Fibroblast of villous mesenchyme (primary cell): ENCODE results near the gene GABRB1. TPM values are rescaled to one million over a fixed set of nuclear protein-coding genes. Genes with fewer than 3 reads are reported as not detected.

ENCODE experiments used
- DNase-seq: peaks from one replicate; pipeline ENCODE4 v3.0.0-alpha.2; 2010; ENCODE audit warnings: low read depth
- H3K4me3 ChIP-seq: 2 replicates; pipeline ENCODE4 v1.5.1; 2011; ENCODE audit warnings: low read depth, mild to moderate bottlenecking, low read length
- total RNA-seq: library from RNA; depleted of rRNA; stranded (reverse); fragments of >200 nt; gene quantifications from 2 replicates; pipeline ENCODE4 v1.2.3, GENCODE V29; 2012
- TF ChIP-seq, protein P1 (sequence below): IDR thresholded peaks from 2 replicates; pipeline ENCODE4 v1.5.1; 2012; ENCODE audit warnings: low read depth, mild to moderate bottlenecking, low read length; ENCODE audit not compliant: insufficient read depth

Gene GABRB1
- total RNA-seq, 1 donor = not detected

DNA sequence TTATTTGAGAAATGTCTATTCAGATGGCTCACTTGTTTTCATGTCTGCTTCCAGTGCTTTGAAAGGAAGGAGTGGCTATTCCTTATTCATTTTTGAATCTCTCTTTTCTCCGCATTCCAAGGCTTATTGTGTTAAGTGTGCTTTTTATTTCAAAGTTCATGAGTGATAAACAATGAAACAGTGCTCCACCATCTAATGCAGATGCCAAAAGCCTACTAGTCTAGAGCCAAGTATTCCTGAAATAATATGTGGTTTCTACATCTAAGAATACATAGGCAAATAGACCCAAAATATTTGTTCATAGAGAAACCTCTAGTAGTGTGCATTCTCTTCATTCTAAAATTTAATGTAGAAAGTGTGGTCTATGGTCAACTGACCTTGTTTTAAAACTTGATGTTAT is 187.3 kb downstream of the GABRB1 start:
- DNase-seq = no peak
- no peak overlapping the region for H3K4me3 ChIP-seq
- TF ChIP-seq, protein P1, sequence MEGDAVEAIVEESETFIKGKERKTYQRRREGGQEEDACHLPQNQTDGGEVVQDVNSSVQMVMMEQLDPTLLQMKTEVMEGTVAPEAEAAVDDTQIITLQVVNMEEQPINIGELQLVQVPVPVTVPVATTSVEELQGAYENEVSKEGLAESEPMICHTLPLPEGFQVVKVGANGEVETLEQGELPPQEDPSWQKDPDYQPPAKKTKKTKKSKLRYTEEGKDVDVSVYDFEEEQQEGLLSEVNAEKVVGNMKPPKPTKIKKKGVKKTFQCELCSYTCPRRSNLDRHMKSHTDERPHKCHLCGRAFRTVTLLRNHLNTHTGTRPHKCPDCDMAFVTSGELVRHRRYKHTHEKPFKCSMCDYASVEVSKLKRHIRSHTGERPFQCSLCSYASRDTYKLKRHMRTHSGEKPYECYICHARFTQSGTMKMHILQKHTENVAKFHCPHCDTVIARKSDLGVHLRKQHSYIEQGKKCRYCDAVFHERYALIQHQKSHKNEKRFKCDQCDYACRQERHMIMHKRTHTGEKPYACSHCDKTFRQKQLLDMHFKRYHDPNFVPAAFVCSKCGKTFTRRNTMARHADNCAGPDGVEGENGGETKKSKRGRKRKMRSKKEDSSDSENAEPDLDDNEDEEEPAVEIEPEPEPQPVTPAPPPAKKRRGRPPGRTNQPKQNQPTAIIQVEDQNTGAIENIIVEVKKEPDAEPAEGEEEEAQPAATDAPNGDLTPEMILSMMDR = no peak

DNA sequence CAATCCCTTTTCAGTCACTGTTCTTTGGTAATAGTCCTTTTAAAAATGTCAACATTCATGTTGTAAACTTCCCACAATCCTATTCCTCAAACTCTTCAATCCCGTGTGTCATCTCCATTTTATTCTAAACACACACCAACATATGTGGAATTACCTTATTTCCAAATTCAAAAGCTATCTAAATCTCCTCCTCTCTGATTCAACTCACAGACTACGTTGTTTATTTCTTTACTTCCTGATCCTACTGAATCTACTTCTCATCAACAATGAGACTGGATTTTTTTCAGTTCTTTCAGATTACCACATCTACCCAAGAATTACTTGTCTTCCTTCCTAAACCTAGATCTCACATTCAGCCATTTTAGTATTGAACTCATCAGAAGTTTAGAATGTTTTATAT is 188.2 kb downstream of the GABRB1 start:
- TF ChIP-seq, protein P1 = no peak
- DNase-seq = peak; percentile 18
- no peak overlapping the region for H3K4me3 ChIP-seq

DNA sequence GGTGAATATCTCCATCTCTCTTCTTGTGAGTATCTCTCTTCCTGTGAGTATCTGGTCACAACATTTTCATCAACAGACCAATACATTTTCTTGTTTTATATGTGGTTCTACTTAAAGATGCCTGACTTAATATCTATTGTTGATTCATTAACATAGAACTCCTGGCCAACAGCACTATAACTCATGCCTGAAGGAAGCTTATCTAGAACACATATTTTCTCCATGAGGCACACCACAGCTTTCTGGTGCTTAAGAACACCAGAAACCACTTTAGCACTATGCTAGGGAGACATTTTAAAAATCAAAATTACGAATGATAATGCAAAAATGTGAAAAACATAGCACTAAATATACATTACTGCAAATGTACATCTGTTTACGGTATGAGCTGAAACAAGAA is 190.4 kb downstream of the GABRB1 start:
- peak; percentile 40 for DNase-seq
- no peak overlapping the region for H3K4me3 ChIP-seq
- TF ChIP-seq, protein P1 = no peak

DNA sequence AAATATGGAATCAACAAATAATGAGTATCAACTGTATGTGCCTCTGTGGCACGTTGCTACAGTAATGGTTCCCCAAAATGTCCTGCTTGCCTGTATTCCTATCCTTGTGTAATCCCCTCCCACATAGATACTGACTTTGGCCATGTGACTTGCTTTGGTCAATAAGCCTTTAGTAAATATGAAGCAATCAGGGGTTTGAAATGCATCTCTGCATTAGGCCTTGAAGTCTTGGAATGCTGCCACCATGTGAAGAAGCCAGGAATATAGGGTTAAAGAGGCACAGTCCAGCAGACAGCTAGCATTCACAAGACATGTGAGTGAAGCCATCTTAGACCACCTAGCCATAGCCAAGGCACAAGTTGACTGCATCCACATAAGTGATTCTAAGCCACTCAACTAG is 190.9 kb downstream of the GABRB1 start:
- no peak overlapping the region for H3K4me3 ChIP-seq
- TF ChIP-seq, protein P1 = no peak
- DNase-seq = no peak

DNA sequence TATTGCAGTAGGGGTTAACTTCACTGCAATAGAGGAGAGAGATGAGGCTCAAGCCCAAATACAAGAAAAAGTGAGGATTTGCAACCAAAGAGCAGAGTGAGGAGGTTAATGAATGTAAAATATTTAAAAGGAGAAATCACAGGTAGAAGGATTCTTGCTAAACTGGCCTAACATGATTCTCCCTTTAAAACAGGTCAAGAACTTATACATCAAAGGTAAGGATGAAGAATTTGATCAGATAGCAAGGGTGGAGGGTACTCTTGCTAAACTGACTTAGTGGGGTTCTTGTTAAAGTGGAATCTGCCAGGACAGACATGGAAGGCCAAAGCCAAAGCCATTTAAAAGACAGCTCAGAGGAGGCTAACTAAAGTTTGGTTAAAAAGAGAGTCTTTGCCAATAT is 193.0 kb downstream of the GABRB1 start:
- H3K4me3 ChIP-seq = no peak overlapping the region
- TF ChIP-seq, protein P1 = no peak
- no peak for DNase-seq

DNA sequence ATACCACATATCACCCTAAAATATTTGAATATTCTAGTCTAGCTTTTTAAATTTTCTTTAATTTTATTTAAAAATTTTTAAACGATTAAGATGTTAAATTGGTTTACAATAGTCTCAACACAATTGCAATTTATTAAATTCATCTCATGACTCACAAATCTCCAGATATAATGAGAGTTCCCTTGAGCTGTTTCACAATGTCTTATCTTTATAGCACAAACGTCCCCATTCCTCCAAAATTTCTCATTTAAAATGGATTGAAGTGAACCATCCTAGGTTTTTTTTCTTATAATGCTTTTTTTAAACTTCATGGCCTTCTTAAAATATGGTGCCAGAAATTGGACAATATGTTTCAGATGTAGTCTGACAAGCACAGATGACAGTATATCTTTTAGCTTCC is 204.4 kb downstream of the GABRB1 start:
- DNase-seq = no peak
- H3K4me3 ChIP-seq = no peak overlapping the region
- TF ChIP-seq, protein P1 = no peak

DNA sequence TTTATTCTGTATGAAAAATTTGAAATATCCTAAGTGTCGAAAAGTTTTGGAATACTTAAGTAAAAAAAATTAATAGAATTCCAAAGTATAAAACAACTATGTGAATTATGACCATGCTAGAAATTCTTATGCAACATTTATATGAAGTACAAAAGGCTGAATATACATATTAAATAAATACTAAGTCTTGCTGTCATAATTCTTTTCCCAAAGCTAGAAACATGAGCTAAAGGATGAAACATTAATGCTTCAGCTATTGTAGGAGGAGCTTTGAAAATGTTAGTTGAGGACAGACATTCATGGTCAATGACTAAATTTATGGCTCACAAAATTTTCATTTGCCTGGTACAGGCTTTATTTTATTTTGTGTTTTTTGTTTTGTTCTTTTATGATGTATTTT is 207.3 kb downstream of the GABRB1 start:
- no peak for DNase-seq
- TF ChIP-seq, protein P1 = no peak

More for the DNA sequence above, 207.3 kb downstream of the GABRB1 start:
- no peak overlapping the region for H3K4me3 ChIP-seq
